Measurements from ENCODE around the gene TMEM82. TPM values are rescaled to one million over a fixed set of nuclear protein-coding genes. Genes with fewer than 3 reads are reported as not detected.

Gene TMEM82
- total and polyA plus RNA-seq, 2 of the 13 experiments (the other 11 are each of a cell fraction or from before 2014, with no cell fraction given), result 0.24 to 0.97 TPM

- TF ChIP-seq ZFY (CRISPR knock-in tag; IDR thresholded peaks at IDR 0.05) (peak; percentile 24; the same call in 1 of the 2 replicates), SNAPC5 (CRISPR knock-in tag; IDR thresholded peaks at IDR 0.05; ENCODE audit: borderline replicate concordance) (no peak), ZNF543 (CRISPR knock-in tag; IDR thresholded peaks at IDR 0.05) (0 out of 2 replicates have a peak, but pooled peaks have one; percentile 34), FOXA3 (CRISPR knock-in tag; IDR thresholded peaks at IDR 0.05) (peak; percentile 53; the same call in 1 of the 2 replicates), YEATS2 (CRISPR knock-in tag; IDR thresholded peaks at IDR 0.05; ENCODE audit: borderline replicate concordance) (no peak), ZBTB7B (CRISPR knock-in tag; IDR thresholded peaks at IDR 0.05) (no peak), SCMH1 (CRISPR knock-in tag; IDR thresholded peaks at IDR 0.05; ENCODE audit: borderline replicate concordance) (no peak), MEF2D (CRISPR knock-in tag; IDR thresholded peaks at IDR 0.05) (peak; percentile 17; the same call in 1 of the 2 replicates), PHF21A (CRISPR knock-in tag; IDR thresholded peaks at IDR 0.05) (0 out of 2 replicates have a peak, but pooled peaks have one; percentile 30), HIC2 (CRISPR knock-in tag; IDR thresholded peaks at IDR 0.05; ENCODE audit: low read depth) (peak; percentile 58; the same call in 1 of the 2 replicates)
- TF ChIP-seq, protein P1, sequence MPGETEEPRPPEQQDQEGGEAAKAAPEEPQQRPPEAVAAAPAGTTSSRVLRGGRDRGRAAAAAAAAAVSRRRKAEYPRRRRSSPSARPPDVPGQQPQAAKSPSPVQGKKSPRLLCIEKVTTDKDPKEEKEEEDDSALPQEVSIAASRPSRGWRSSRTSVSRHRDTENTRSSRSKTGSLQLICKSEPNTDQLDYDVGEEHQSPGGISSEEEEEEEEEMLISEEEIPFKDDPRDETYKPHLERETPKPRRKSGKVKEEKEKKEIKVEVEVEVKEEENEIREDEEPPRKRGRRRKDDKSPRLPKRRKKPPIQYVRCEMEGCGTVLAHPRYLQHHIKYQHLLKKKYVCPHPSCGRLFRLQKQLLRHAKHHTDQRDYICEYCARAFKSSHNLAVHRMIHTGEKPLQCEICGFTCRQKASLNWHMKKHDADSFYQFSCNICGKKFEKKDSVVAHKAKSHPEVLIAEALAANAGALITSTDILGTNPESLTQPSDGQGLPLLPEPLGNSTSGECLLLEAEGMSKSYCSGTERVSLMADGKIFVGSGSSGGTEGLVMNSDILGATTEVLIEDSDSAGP (CRISPR knock-in tag; IDR thresholded peaks at IDR 0.05; ENCODE audit: borderline replicate concordance), result 0 out of 2 replicates have a peak, but pooled peaks have one; percentile 25
- TF ChIP-seq, protein P2, sequence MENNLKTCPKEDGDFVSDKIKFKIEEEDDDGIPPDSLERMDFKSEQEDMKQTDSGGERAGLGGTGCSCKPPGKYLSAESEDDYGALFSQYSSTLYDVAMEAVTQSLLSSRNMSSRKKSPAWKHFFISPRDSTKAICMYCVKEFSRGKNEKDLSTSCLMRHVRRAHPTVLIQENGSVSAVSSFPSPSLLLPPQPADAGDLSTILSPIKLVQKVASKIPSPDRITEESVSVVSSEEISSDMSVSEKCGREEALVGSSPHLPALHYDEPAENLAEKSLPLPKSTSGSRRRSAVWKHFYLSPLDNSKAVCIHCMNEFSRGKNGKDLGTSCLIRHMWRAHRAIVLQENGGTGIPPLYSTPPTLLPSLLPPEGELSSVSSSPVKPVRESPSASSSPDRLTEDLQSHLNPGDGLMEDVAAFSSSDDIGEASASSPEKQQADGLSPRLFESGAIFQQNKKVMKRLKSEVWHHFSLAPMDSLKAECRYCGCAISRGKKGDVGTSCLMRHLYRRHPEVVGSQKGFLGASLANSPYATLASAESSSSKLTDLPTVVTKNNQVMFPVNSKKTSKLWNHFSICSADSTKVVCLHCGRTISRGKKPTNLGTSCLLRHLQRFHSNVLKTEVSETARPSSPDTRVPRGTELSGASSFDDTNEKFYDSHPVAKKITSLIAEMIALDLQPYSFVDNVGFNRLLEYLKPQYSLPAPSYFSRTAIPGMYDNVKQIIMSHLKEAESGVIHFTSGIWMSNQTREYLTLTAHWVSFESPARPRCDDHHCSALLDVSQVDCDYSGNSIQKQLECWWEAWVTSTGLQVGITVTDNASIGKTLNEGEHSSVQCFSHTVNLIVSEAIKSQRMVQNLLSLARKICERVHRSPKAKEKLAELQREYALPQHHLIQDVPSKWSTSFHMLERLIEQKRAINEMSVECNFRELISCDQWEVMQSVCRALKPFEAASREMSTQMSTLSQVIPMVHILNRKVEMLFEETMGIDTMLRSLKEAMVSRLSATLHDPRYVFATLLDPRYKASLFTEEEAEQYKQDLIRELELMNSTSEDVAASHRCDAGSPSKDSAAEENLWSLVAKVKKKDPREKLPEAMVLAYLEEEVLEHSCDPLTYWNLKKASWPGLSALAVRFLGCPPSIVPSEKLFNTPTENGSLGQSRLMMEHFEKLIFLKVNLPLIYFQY (CRISPR knock-in tag; IDR thresholded peaks at IDR 0.05; ENCODE audit: borderline replicate concordance), result peak; percentile 52; the same call in 1 of the 2 replicates
- TF ChIP-seq, protein P3, sequence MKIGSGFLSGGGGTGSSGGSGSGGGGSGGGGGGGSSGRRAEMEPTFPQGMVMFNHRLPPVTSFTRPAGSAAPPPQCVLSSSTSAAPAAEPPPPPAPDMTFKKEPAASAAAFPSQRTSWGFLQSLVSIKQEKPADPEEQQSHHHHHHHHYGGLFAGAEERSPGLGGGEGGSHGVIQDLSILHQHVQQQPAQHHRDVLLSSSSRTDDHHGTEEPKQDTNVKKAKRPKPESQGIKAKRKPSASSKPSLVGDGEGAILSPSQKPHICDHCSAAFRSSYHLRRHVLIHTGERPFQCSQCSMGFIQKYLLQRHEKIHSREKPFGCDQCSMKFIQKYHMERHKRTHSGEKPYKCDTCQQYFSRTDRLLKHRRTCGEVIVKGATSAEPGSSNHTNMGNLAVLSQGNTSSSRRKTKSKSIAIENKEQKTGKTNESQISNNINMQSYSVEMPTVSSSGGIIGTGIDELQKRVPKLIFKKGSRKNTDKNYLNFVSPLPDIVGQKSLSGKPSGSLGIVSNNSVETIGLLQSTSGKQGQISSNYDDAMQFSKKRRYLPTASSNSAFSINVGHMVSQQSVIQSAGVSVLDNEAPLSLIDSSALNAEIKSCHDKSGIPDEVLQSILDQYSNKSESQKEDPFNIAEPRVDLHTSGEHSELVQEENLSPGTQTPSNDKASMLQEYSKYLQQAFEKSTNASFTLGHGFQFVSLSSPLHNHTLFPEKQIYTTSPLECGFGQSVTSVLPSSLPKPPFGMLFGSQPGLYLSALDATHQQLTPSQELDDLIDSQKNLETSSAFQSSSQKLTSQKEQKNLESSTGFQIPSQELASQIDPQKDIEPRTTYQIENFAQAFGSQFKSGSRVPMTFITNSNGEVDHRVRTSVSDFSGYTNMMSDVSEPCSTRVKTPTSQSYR (CRISPR knock-in tag; IDR thresholded peaks at IDR 0.05; ENCODE audit: borderline replicate concordance), result peak; percentile 90
- TF ChIP-seq, protein P4, sequence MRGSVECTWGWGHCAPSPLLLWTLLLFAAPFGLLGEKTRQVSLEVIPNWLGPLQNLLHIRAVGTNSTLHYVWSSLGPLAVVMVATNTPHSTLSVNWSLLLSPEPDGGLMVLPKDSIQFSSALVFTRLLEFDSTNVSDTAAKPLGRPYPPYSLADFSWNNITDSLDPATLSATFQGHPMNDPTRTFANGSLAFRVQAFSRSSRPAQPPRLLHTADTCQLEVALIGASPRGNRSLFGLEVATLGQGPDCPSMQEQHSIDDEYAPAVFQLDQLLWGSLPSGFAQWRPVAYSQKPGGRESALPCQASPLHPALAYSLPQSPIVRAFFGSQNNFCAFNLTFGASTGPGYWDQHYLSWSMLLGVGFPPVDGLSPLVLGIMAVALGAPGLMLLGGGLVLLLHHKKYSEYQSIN (CRISPR knock-in tag; IDR thresholded peaks at IDR 0.05; ENCODE audit: borderline replicate concordance), result no peak
Measured at GRCh38 chr1:15747378-15747777, 5.1 kb downstream of the TMEM82 start (continued).
